ENCODE measurements around the gene SOX11. TPM values are rescaled to one million over a fixed set of nuclear protein-coding genes. Genes with fewer than 3 reads are reported as not detected.
A peak's percentile ranks its signal among the peaks of the same experiment; 100 is the strongest.

SOX11 gene
- polyA plus RNA-seq, 3 donors = not detected

GRCh38 chr2:5668682-5669250, 23.4 kb upstream of the SOX11 start:
- H3K27ac ChIP-seq (ENCODE audit: low read depth in 1 of 2, low read length in 2 of 2) = no peak overlapping the region
- peaks cover 0 to 16% (median 9%) of the 10 kb centered on the region in 7 donors for H3K9me3 Mint-ChIP-seq
- no peak overlapping the region for H3K9ac ChIP-seq (ENCODE audit: insufficient read depth, low read length, poor library complexity, severe bottlenecking)
- no peak overlapping the region for H3K4me3 Mint-ChIP-seq
- H3K9me3 ChIP-seq (replicated peaks in 1 of 2; ENCODE audit: control insufficient read depth in 1 of 2, insufficient read depth in 1 of 2, low read length in 2 of 2) = no peaks in the 10 kb centered on the region
- H2AFZ ChIP-seq (ENCODE audit: insufficient read depth, low read depth, low read length, poor library complexity, severe bottlenecking) = no peak overlapping the region
- no peak overlapping the region for H3K4me3 ChIP-seq (replicated peaks in 1 of 3; ENCODE audit: low read depth in 2 of 3, low read length in 3 of 3)
- no peak overlapping the region for H3K4me2 ChIP-seq (replicated peaks; ENCODE audit: extremely low read depth, low read length, poor library complexity, severe bottlenecking)
- no peaks in the 10 kb centered on the region for H3K4me1 Mint-ChIP-seq
- no peaks in the 10 kb centered on the region for H3K36me3 ChIP-seq (replicated peaks in 1 of 2; ENCODE audit: control insufficient read depth in 1 of 2, insufficient read depth in 2 of 2, low read length in 2 of 2)
- no peak for TF ChIP-seq CTCF (IDR thresholded peaks at IDR 0.05)
- no peaks in the 10 kb centered on the region for H4K20me1 ChIP-seq (ENCODE audit: insufficient read depth, low read length)
- WGBS (ENCODE audit: insufficient coverage) = 90% methylated on average over 6 of the region's 8 CpGs
- no peaks in the 10 kb centered on the region for H3K4me1 ChIP-seq (ENCODE audit: control insufficient read depth in 1 of 2, insufficient read depth in 2 of 2, low read length in 2 of 2)
- H3K79me2 ChIP-seq (ENCODE audit: insufficient read depth, low read length) = no peaks in the 10 kb centered on the region
- no peak overlapping the region for H3K27ac Mint-ChIP-seq
- no peaks in the 10 kb centered on the region for H3K36me3 Mint-ChIP-seq
- peaks cover under 1 to 20% of the 10 kb centered on the region in 2 donors for H3K27me3 ChIP-seq (ENCODE audit: control insufficient read depth in 2 of 2, insufficient read depth in 2 of 2, low read length in 2 of 2)
- DNase-seq = no peak
- H3K27me3 Mint-ChIP-seq (ENCODE audit: low read depth in 3 of 3) = peaks cover 4 to 11% (median 6%) of the 10 kb centered on the region in 3 donors
- intact Hi-C loops (cut with micrococcal nuclease) = no loop called here

GRCh38 chr2:5672749-5673144, 19.4 kb upstream of the SOX11 start:
- WGBS (ENCODE audit: insufficient coverage) = 74% methylated on average over 11 of the region's 15 CpGs
- peak overlapping the region in 1 of 2 donors; percentile 72 for H3K4me3 Mint-ChIP-seq

More at GRCh38 chr2:5672749-5673144, 19.4 kb upstream of the SOX11 start:
- H3K27ac Mint-ChIP-seq = no peak overlapping the region
- H3K27me3 Mint-ChIP-seq (ENCODE audit: low read depth in 3 of 3) = peaks cover 11 to 21% (median 18%) of the 10 kb centered on the region in 3 donors
- H3K9me3 ChIP-seq (replicated peaks in 1 of 2; ENCODE audit: control insufficient read depth in 1 of 2, insufficient read depth in 1 of 2, low read length in 2 of 2) = no peaks in the 10 kb centered on the region
- no peaks in the 10 kb centered on the region for H3K36me3 ChIP-seq (replicated peaks in 1 of 2; ENCODE audit: control insufficient read depth in 1 of 2, insufficient read depth in 2 of 2, low read length in 2 of 2)
- H3K27me3 ChIP-seq (ENCODE audit: control insufficient read depth in 2 of 2, insufficient read depth in 2 of 2, low read length in 2 of 2) = peaks cover 11 to 33% of the 10 kb centered on the region in 2 donors
- no peak overlapping the region for H3K27ac ChIP-seq (ENCODE audit: low read depth in 1 of 2, low read length in 2 of 2)
- no peak overlapping the region for H3K4me2 ChIP-seq (replicated peaks; ENCODE audit: extremely low read depth, low read length, poor library complexity, severe bottlenecking)
- no peaks in the 10 kb centered on the region for H3K36me3 Mint-ChIP-seq
- peaks cover 0 to 11% (median 7%) of the 10 kb centered on the region in 7 donors for H3K9me3 Mint-ChIP-seq
- H4K20me1 ChIP-seq (ENCODE audit: insufficient read depth, low read length) = no peaks in the 10 kb centered on the region
- no peaks in the 10 kb centered on the region for H3K79me2 ChIP-seq (ENCODE audit: insufficient read depth, low read length)
- H3K4me3 ChIP-seq (replicated peaks in 1 of 3; ENCODE audit: low read depth in 2 of 3, low read length in 3 of 3) = no peak overlapping the region
- H3K9ac ChIP-seq (ENCODE audit: insufficient read depth, low read length, poor library complexity, severe bottlenecking) = no peak overlapping the region
- no peaks in the 10 kb centered on the region for H3K4me1 Mint-ChIP-seq
- H2AFZ ChIP-seq (ENCODE audit: insufficient read depth, low read depth, low read length, poor library complexity, severe bottlenecking) = no peak overlapping the region
- DNase-seq = no peak
- H3K4me1 ChIP-seq (ENCODE audit: control insufficient read depth in 1 of 2, insufficient read depth in 2 of 2, low read length in 2 of 2) = no peaks in the 10 kb centered on the region
- TF ChIP-seq CTCF (IDR thresholded peaks at IDR 0.05) = no peak
- intact Hi-C loops (cut with micrococcal nuclease) = loop anchor here in 1 of 2 donors (10.0 kb wide), 1 partner anchor 632 kb away; no protein-coding TSS in a partner anchor

Data from CD14-positive monocyte (primary cell).